SH-SY5Y (cell line): ENCODE data around the gene NR1H2.

Experiments
- GATA2 ChIP-seq: IDR thresholded peaks from 2 replicates; pipeline ENCODE4 v1.6.1; 2011; ENCODE audit warnings: mild to moderate bottlenecking, low read depth, low read length
- GATA3 ChIP-seq: IDR thresholded peaks from 2 replicates; pipeline ENCODE4 v1.6.1; 2011; ENCODE audit warnings: low read depth, mild to moderate bottlenecking, low read length, moderate library complexity

GRCh38 chr19:50402544-50403301, 26.5 kb downstream of the NR1H2 start:
- TF ChIP-seq GATA2 (no peak), GATA3 (no peak)
